T-helper 2 cell (primary cell): Measurements from ENCODE around the gene TUBA3D.
A peak's percentile ranks its signal among the peaks of the same experiment; 100 is the strongest.
"Not testable (repeated sequence)": the region's sequence is repeated elsewhere in the genome, so short reads cannot be mapped to it uniquely, and the experiment has no call there.

Experiments
- DNase-seq, 5 experiments: peaks; one replicate each; pipeline versions ENCODE4 v3.0.0 to v3.0.0-alpha.2; 2012 to 2022

TUBA3D gene

DNA sequence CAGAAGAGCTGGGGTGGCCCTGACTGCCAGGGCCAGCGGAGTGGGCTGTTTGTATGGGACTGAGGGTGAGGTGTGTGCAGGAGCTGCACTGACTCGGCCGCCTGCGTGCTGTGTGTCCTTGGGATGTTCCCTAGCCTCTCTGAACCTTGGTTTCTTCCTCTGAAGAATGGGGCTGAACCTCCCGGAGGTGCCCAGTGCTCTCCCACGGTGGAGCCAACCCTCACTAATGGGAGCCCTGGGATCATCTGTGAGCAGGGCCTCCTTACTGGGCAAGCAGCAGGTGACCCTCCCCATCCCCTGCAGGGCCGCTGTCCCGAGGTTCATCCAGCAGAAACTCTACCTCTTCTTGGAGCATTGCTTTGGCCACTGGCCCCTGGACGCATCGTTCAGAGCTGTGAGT is 40.1 kb downstream of the TUBA3D start:
- DNase-seq: no peak

- DNase-seq: not testable (repeated sequence)
Measured at GRCh38 chr2:131516621-131517020, 40.7 kb downstream of the TUBA3D start.

GRCh38 chr2:131517106-131517831 is 41.4 kb downstream of the TUBA3D start:
- no peak for DNase-seq

DNA sequence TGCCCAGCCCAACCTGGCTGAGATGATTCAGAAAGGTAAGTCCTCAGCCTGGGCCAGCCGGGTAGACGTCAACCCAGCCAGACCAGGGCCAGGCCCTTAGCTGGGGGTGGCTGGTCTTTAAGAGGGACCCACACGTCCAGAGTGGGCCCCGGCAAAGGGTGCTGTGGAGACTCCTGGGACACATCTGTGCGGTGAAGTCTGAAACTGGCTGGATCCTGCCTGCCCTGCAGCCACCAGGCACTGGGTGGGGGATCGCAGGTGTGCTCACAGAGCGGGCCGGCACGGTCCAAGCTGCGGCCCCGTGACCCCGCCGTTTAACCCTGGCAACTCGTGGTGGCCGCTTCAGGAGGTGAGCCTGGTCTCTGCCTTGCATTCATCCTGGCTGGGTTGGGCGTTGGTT is 41.9 kb downstream of the TUBA3D start:
- not testable (repeated sequence) for DNase-seq

DNA sequence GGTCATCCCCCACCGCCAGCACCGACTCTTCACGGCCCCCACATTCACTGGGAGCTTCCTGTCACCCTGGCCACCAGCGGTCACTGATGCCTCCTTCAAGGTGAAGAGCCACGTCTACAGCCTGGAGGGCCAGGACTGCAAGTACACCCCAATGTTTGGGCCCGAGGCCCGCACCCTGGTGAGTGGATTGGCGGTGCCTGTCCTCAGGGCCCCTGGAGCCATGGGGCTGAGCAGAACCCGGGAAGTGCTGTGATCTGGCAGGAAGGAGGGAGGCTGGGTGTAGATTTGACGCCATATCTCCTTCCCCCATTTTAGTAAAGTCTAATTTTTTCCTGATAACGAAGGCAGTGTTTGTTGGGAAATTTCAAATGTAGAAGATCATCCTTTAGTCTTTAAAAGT is 42.6 kb downstream of the TUBA3D start:
- not testable (repeated sequence) for DNase-seq

DNA sequence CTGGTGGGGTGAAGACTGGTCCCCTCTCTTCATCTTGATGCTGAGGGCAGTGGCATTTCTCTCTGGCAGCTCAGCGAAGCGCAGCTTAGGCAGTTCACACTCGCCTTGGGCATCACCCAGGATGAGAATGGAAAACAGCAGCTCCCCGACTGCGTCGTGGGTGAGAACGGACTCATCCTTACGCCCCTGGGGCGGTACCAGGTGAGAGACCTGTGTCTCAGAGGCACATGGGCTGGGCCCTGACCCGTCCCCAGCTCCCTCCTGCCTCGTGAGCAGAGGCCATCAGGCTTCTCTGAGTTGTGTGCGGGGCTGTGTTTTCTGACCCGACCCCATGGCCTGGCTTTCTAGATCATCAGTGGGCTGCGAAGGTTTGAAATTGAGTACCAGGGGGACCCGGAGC is 43.5 kb downstream of the TUBA3D start:
- DNase-seq: no peak

GRCh38 chr2:131519871-131520470 is 44.1 kb downstream of the TUBA3D start:
- DNase-seq: not testable (repeated sequence)

DNA sequence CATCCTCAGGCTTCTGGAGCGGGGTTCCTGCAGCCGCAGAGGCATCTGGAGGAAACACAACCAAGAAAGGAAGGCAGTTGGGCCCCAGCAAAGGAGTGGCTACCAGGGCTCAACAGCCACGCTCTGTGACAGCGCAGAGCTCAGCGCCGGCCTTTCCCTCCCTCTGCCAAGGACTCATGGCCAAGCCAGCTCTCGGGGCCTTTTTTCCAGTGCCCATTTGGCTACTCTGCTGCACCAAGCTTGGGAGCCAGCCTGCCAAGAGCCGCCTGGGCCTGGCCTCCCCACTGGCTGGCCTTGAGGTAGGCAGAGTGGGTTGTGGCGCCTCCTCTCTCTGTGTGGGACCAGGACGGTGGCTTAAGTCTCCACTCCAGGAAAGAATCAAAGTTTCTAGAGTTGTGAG is 44.6 kb downstream of the TUBA3D start:
- no peak for DNase-seq

- DNase-seq: not testable (repeated sequence)
Measured at GRCh38 chr2:131521524-131521923, 45.6 kb downstream of the TUBA3D start.

- DNase-seq: no peak
Measured at GRCh38 chr2:131521961-131522781, 46.3 kb downstream of the TUBA3D start.

DNA sequence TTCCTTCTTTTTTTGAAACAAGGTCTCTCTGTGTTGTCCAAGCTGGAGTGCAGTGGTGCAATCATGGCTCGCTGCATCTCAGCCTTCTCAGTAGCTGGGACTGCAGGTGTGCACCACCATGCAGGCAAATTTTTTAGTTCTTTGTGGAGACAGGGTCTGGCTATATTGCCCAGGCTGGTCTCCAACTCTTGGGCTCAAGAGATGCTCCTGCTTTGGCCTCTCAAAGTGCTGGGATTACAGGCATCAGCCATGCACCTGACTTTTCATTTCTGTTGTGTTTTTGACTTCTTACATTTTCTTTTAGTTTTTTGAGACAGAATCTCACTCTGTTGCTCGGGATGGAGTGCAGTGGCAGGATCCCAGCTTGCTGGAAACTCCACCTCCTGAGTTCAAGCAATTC is 49.3 kb downstream of the TUBA3D start:
- not testable (repeated sequence) for DNase-seq

- DNase-seq: peak; percentile 57 to 84 (median 73)
Measured at GRCh38 chr2:131527131-131528001, 51.4 kb downstream of the TUBA3D start, which contains the start of gene CCDC74A. Gene CCDC74A (plus strand): TSS chr2:131527888. CDS start chr2:131527971, 83 bp downstream.

- DNase-seq: peak in 1 of 5 experiments; percentile 21
Measured at GRCh38 chr2:131528981-131529863, 53.3 kb downstream of the TUBA3D start.

DNA sequence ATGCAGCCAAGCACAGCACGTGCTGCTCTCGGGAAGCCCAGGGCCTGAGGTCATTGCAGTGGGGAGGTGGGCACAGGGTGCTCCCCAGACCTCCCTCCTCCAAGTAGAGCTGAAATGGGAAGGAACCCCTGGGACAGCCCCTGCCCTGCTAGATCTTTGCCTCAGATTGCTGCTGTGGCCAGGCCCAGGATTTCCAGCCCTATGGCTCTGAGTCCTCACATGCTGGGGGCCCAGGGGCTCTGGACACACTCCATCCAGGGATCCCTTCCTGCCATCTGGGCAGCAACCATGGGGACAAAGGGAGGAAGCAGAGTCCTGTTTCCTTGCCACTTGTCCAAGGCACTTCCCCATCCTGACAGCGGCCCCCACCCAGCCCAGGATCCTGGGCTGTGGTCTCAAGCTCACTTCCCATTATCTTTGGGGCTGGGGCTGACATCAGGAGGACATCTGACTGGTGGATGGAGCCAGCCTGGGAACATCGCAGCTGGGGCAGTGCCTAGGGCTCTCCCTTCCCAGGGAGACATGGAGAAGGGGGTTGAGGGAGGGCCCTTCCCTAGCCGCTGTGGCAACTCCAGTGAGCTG is 54.0 kb downstream of the TUBA3D start:
- DNase-seq: not testable (repeated sequence)

GRCh38 chr2:131530626-131531344 is 54.9 kb downstream of the TUBA3D start:
- DNase-seq: not testable (repeated sequence)

DNA sequence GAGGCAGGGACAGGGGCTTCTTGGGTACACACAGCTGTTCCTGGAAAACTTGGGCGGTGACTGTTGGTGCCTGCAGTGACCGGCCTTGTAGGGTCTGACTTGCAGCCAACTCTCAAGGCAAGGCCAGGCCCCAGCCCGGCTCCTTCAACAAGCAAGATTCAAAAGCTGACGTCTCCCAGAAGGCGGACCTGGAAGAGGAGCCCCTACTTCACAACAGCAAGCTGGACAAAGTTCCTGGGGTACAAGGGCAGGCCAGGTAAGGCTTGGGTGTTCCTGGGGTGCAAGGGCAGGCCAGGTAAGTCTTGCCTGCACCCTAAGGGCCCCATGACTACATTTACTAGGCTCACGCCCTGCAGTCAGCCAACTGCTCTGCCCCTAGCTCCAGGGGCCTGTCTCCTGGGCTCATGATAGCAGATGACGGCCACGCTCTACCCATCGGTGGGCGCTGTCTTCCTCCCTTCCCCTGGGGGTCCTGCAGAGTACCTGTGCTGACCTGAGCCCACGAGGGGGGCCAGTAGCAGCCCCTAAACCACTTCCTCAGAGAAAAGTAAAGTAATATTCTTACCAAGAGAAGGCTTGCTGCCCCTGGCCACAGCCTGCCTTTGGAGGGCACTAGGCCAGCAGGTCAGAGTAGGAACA is 55.7 kb downstream of the TUBA3D start:
- not testable (repeated sequence) for DNase-seq
